Lower leg skin (tissue), 4 donors: ENCODE data around the gene MED31. TPM values are rescaled to one million over a fixed set of nuclear protein-coding genes. Genes with fewer than 3 reads are reported as not detected.

Source experiments
- DNase-seq, 2 donors: peaks; one replicate each; pipeline ENCODE4 v3.0.0-alpha.2; 2019; ENCODE audit warnings: low spot score in 2 of 2
- H3K4me3 ChIP-seq: fragments of 200-600 bp; sonication (generic); 2 replicates; pipeline ENCODE4 v1.5.1; 2017; ENCODE audit warnings: mild to moderate bottlenecking, low read depth; ENCODE audit not compliant: poor library complexity, severe bottlenecking
- CTCF ChIP-seq, 3 donors: fragments of 450-650 bp; IDR thresholded peaks; one replicate each; pipeline ENCODE4 v1.5.1; 2016; ENCODE audit warnings: antibody characterized with exemption in 3 of 3, mild to moderate bottlenecking in 3 of 3, moderate library complexity in 2 of 3
- POLR2A ChIP-seq, 2 donors: fragments of 450-650 bp; IDR thresholded peaks; one replicate each; pipeline ENCODE4 v1.6.1; 2016 to 2017; ENCODE audit warnings: antibody characterized with exemption in 2 of 2, mild to moderate bottlenecking in 1 of 2, moderate library complexity in 1 of 2
- WGBS, 2 donors: methylation state at CpG; one replicate each; pipeline ENCODE4 v1.1.5; 2018; 5-methylcytosine and 5-hydroxymethylcytosine counted together
- intact Hi-C: fragments of 100-400 bp; cut with DNase I; formaldehyde crosslinking; loops from one replicate; pipeline ENCODE4 v1.15.0; 2023; ENCODE audit warnings: low total_unique reads
- total RNA-seq, 4 donors: library from RNA; depleted of rRNA; stranded (reverse); fragments of >200 nt; gene quantifications; one replicate each; pipeline ENCODE4 v1.1.0, GENCODE V29; 2016

Gene MED31
- total RNA-seq, 4 donors from 2014 or later, result 2.4 to 16.5 (median 9.8) TPM

- WGBS, 2 donors, result 48 to 66% methylated on average over 5 of the region's 5 CpGs
- no peak overlapping the region for H3K4me3 ChIP-seq
- TF ChIP-seq CTCF (IDR thresholded peaks at IDR 0.05), result no peak
- no peak for DNase-seq
- intact Hi-C loops, result no loop called here
These were observed 7.8 kb downstream of the MED31 start for GRCh38 chr17:6643451-6644125.

GRCh38 chr17:6642592-6642991 is 8.8 kb downstream of the MED31 start:
- TF ChIP-seq CTCF (IDR thresholded peaks at IDR 0.05), result no peak
- TF ChIP-seq POLR2A (IDR thresholded peaks at IDR 0.05), result no peak
- DNase-seq, result no peak
- intact Hi-C loops, result no loop called here
- no peak overlapping the region for H3K4me3 ChIP-seq
- WGBS, 2 donors, result 29 to 35% methylated on average over 2 of the region's 2 CpGs

- no peak for DNase-seq
These were observed 10.1 kb downstream of the MED31 start for GRCh38 chr17:6641247-6641863.

GRCh38 chr17:6640536-6641246 is 10.7 kb downstream of the MED31 start, which contains the start of the genes KIAA0753 and TXNDC17:
KIAA0753 (minus strand) TSS chr17:6640711; CDS start chr17:6635103, 5,608 bp downstream.
TXNDC17 (plus strand) TSS chr17:6641060; CDS start chr17:6641083, 23 bp downstream.
- H3K4me3 ChIP-seq, result peak within 1 kb of the TSS; percentile 81
- WGBS, 2 donors, result 0 to 1% methylated on average over 40 to 45 of the region's 52 CpGs
- DNase-seq, result peak; percentile 85 to 98
- intact Hi-C loops, result no loop called here
- no peak for TF ChIP-seq CTCF (IDR thresholded peaks at IDR 0.05)
- TF ChIP-seq POLR2A (IDR thresholded peaks at IDR 0.05), result no peak

More at GRCh38 chr17:6641247-6641863, 10.1 kb downstream of the MED31 start:
- TF ChIP-seq POLR2A (IDR thresholded peaks at IDR 0.05) (no peak), CTCF (IDR thresholded peaks at IDR 0.05) (no peak)
- 2 to 3% methylated on average over 19 to 20 of the region's 20 CpGs for WGBS, 2 donors
- peak overlapping the region; percentile 81 for H3K4me3 ChIP-seq
- intact Hi-C loops, result no loop called here

GRCh38 chr17:6639586-6640535 is 11.5 kb downstream of the MED31 start:
- peak overlapping the region; percentile 81 for H3K4me3 ChIP-seq
- WGBS, 2 donors, result 0 to 1% methylated on average over 39 to 67 of the region's 67 CpGs
- TF ChIP-seq POLR2A (IDR thresholded peaks at IDR 0.05) (no peak), CTCF (IDR thresholded peaks at IDR 0.05) (no peak)
- peak in 1 of 2 donors; percentile 85 for DNase-seq
- intact Hi-C loops, result no loop called here
